Hepatocyte (in vitro differentiated cells): ENCODE measurements around the gene RARA.

ENCODE experiments used
- CTCF ChIP-seq: fragments of 200-600 bp; sonication (generic); IDR thresholded peaks from 2 replicates; pipeline ENCODE4 v1.5.1; 2016; ENCODE audit warnings: antibody characterized with exemption, mild to moderate bottlenecking; ENCODE audit not compliant: poor library complexity
- EZH2 ChIP-seq: fragments of 200-600 bp; sonication (generic); IDR thresholded peaks from 2 replicates; pipeline ENCODE4 v1.6.1; 2016; ENCODE audit warnings: antibody characterized with exemption, mild to moderate bottlenecking, borderline replicate concordance
- EZH2phosphoT487 ChIP-seq: fragments of 200-600 bp; sonication (generic); IDR thresholded peaks from one replicate; pipeline ENCODE4 v1.6.1; 2018; ENCODE audit warnings: antibody characterized with exemption, mild to moderate bottlenecking, low read depth, moderate library complexity; ENCODE audit not compliant: unreplicated experiment, severe bottlenecking

GRCh38 chr17:40312131-40312731 is 3.3 kb downstream of the RARA start:
- TF ChIP-seq CTCF (no peak), EZH2 (no peak), EZH2phosphoT487 (no peak)
